GM12891 (cell line): ENCODE data around the gene MAGOH.
"Not testable (repeated sequence)": the region's sequence is repeated elsewhere in the genome, so short reads cannot be mapped to it uniquely, and the experiment has no call there.

ENCODE experiments used
- DNase-seq: peaks from one replicate; pipeline ENCODE4 v3.0.0; 2011; ENCODE audit warnings: low spot score; ENCODE audit not compliant: insufficient read length
- FAIRE-seq: peaks from 2 replicates; lab custom pipeline; 2011; peaks lifted over from hg19 to GRCh38; lab: Jason Lieb, UNC
- PAX5 ChIP-seq: IDR thresholded peaks from 2 replicates; pipeline ENCODE4 v1.6.1; 2011; ENCODE audit warnings: low read length, moderate library complexity, mild to moderate bottlenecking; ENCODE audit not compliant: insufficient read depth, severe bottlenecking
- POLR2A ChIP-seq: IDR thresholded peaks from 2 replicates; pipeline ENCODE4 v1.6.1; 2011; ENCODE audit warnings: low read depth, low read length, control low read depth
- POLR2AphosphoS5 ChIP-seq: IDR thresholded peaks from 2 replicates; pipeline ENCODE4 v1.6.1; 2011; ENCODE audit warnings: low read depth, low read length, control low read depth
- POU2F2 ChIP-seq: IDR thresholded peaks from 2 replicates; pipeline ENCODE4 v1.6.1; 2011; ENCODE audit warnings: low read depth, mild to moderate bottlenecking, control low read depth, low read length, moderate library complexity
- SPI1 ChIP-seq: IDR thresholded peaks from 2 replicates; pipeline ENCODE4 v1.6.1; 2011; ENCODE audit warnings: low read depth, low read length, control low read depth
- TAF1 ChIP-seq: IDR thresholded peaks from 2 replicates; pipeline ENCODE4 v1.6.1; 2011; ENCODE audit warnings: low read depth, low read length, control low read depth

The MAGOH gene

DNA sequence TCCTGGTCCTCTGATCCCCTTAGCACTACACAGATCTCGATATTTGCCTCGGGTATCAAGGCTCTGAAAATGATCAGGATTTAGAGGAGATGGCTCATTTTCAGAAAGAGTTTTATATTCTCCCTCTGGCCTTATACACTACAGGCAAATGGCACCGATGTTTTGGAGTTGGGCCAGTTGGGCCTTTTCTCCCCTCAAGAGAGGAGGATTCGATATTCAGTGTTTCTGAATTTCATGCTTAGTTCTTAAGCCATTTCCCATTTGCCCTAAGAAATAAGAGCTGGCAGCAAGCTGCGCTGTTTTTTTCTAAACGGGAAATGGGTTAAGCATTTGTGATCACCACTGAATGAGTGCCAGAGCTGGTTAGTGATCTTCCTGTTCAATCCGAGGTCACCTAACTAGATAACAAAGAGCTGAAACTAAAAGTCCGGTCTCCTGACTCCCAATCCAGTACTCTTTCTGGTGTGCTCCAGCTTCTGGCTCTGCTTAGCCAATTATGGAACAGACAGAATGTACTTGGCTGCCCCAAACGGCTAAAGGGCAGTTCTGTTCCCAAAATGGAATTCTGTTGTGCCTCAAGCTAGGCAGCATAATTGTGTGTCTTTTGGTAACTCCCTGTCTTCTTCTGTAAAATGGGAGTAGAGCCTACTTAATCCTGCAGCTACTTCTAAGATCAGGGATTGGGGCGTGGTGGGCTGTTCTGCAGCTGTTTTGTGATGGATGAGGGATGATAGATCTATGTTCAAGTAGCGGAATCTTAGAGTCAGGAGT, 42.9 kb downstream of the MAGOH start:
- DNase-seq = no peak
- no peak for FAIRE-seq
- TF ChIP-seq PAX5 (no peak), TAF1 (no peak), POLR2A (no peak), POU2F2 (no peak), SPI1 (no peak), POLR2AphosphoS5 (no peak)

DNA sequence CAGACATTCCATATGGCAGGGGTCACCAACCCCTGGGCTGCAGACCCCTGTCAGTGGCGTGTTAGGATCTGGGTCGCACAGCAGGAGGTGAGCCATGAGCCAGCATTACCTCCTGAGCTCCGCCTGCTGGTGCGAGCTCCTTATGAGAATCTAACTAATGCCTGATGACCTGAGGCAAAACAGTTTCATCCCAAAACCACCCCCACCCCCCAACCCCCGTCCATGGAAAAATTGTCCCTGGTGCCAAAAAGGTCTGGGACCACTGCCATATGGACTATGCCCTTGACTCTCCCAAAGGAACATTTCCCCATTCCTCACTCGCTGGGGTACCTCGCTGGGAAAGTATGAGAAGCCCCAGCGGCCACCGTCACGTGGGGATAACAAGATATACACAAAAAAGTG, 48.1 kb downstream of the MAGOH start:
- no peak for DNase-seq
- TF ChIP-seq POLR2AphosphoS5 (no peak), PAX5 (no peak), POLR2A (no peak), POU2F2 (no peak), TAF1 (no peak), SPI1 (no peak)
- FAIRE-seq = no peak

- no peak for FAIRE-seq
- DNase-seq = no peak
- TF ChIP-seq POLR2A (no peak), PAX5 (no peak), POLR2AphosphoS5 (no peak), TAF1 (no peak), POU2F2 (no peak), SPI1 (no peak)
Observed at GRCh38 chr1:53189061-53189460, 49.3 kb downstream of the MAGOH start.

GRCh38 chr1:53188099-53188498, 50.2 kb downstream of the MAGOH start:
- TF ChIP-seq POLR2AphosphoS5 (no peak), TAF1 (no peak), POU2F2 (no peak), PAX5 (no peak), SPI1 (no peak), POLR2A (no peak)
- DNase-seq = no peak
- no peak for FAIRE-seq

- TF ChIP-seq SPI1 (no peak), PAX5 (no peak), POU2F2 (no peak), TAF1 (no peak), POLR2AphosphoS5 (no peak), POLR2A (no peak)
- FAIRE-seq = no peak
- DNase-seq = no peak
Observed at GRCh38 chr1:53187401-53187800, 50.9 kb downstream of the MAGOH start.

DNA sequence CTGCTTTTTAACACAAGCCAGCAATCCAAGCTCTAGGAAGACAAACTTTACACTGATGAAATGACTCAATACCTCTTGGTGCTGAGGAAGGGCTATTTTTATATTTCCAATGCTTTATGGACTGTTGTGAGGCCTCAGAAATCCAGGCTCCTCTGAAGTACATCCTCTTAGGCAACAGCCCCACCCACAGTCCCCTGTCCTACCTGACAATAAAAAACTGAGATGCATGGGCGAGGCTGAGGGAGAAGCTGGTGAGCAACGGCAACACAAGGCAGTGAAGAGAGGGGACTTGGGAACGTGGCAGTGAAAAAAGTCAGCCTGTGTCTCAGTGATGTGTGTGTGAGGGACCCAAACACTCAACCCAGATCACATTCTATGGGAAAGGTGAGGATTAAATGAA, 51.8 kb downstream of the MAGOH start:
- TF ChIP-seq POLR2AphosphoS5 = no peak
- no peak for TF ChIP-seq TAF1
- no peak for TF ChIP-seq SPI1
- no peak for TF ChIP-seq POU2F2
- no peak for TF ChIP-seq POLR2A
- no peak for TF ChIP-seq PAX5
- DNase-seq (no peak), FAIRE-seq (no peak)

DNA sequence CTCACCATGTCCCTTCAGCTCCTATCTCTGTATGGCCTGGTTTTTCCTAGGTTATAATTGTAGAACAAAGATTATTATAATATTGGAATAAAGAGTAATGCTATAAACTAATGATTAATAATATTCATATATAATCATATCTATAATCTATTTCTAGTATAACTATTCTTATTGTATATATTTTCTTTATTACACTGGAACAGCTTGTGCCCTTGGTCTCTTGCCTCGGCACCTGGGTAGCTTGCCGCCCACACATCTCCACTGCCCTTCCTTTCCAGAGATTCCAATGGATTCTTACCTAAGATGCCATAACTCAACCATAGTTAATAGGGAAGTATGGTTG, 52.4 kb downstream of the MAGOH start:
- not testable (repeated sequence) for FAIRE-seq, DNase-seq

DNA sequence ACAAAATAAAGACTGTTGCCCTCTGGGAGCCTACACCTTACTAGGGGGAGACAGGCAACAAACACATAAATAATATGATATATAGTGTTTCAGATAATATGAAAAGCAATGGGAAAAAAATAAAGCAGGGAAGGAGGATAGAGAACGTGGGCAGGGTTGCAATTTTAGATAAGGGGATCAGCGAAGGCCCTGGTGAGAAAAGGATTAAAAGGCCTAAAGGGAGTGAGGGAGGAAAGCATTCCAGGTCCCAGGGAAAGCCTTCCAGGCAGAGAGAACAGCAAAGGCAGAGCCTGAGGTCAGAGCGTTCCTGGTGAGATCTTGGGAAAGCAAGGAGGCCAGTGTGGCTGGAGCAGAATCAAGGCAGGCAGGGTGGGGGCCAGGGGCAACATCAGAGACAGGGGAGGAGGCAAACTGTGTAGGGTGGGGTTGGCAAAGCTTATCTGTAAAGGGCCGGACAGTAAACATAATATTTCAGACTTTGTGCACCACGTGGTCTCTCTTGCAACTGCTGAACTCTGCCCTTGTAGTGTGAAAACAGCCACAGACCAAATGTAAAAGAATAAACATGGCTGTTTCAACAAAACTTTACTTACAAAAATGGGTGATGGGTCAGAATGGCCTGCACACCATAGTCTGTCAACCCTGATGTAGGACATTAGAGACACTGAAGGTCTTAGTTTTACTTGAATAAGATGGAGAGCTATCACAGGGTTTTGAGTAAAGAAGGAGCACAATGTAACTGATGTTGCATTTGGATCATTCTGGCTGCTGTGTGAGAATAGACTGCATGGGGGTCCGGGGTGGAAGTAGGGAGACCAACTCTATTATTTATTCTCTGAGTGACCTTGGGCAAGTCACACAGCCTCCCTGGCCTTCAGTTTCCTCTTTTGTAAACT, 55.0 kb downstream of the MAGOH start:
- TF ChIP-seq POU2F2 (no peak), SPI1 (no peak), PAX5 (no peak), TAF1 (no peak), POLR2AphosphoS5 (no peak), POLR2A (no peak)
- no peak for FAIRE-seq
- no peak for DNase-seq

GRCh38 chr1:53182716-53183094, 55.6 kb downstream of the MAGOH start:
- no peak for DNase-seq
- no peak for FAIRE-seq
- TF ChIP-seq TAF1 = no peak
- no peak for TF ChIP-seq SPI1
- no peak for TF ChIP-seq POLR2A
- no peak for TF ChIP-seq POU2F2
- no peak for TF ChIP-seq POLR2AphosphoS5
- no peak for TF ChIP-seq PAX5
